GM13976 (cell line): ENCODE data around the gene NDUFAF4.

Source experiments
- DNase-seq: peaks from one replicate; pipeline ENCODE4 v3.0.0; 2012; ENCODE audit warnings: low spot score
- in situ Hi-C: fragments of 300-500 bp; cut with MboI; formaldehyde crosslinking; loops from one replicate; pipeline ENCODE4 v1.12.0; 2022; ENCODE audit warnings: low sequenced_read_pairs, mixed read lengths, inconsistent platforms; ENCODE audit not compliant: unreplicated experiment
- TF ChIP-seq, protein P1 (sequence below): IDR thresholded peaks from 2 replicates; pipeline ENCODE4 v1.5.1; 2012; ENCODE audit warnings: borderline replicate concordance, mild to moderate bottlenecking; ENCODE audit not compliant: insufficient read depth; ENCODE audit errors: extremely low read depth, missing control alignments, control extremely low read depth

Gene NDUFAF4

DNA sequence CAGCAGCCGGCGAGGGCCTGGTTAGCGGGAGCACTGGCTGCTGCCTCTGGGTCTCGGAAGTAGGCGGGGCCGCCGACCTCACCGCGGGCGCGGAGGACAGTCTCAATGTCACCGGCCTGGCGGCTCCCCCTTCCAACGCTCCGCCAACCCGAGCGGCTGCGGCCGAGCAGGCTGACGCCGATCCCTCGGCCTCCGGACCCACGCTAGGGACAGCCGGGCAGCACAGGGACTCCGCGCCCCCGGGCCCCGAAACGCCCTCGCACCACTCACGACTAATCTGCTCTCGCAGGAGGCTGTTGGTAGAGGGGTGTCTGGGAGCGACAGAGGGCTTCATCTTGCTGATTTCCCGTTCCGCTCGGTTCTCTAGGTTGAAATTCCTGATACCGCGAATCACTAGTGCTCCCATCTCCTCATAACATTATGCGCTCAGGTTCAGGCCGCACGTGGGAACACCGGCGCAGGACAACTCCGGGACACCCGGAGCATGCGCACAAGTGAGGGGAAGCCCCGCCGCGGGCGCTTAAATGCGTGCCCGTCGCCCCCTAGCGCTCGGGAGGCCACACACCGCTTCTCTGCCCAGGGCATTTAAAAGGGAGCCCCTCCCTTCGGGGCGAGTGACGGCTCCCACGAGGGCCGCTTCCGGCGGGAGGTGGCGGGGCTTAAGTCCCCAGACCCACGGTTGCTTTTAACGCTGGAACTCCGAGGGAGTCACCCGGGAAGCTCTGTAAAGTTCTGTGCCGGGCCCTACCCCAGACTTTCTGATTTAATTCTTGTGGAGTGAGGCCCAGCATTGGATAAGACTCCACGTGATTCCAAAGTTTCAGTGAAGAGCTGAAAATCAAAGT lies at the start of gene NDUFAF4:
Gene NDUFAF4, minus strand, starts transcription at position 496 of the 845 bp plus-strand sequence. Its CDS starts 90 bp downstream, at position 406.
- DNase-seq = peak; percentile 94
- in situ Hi-C loops = loop anchor here (25.0 kb wide), 1 partner anchor 260 kb away; no protein-coding TSS in a partner anchor

DNA sequence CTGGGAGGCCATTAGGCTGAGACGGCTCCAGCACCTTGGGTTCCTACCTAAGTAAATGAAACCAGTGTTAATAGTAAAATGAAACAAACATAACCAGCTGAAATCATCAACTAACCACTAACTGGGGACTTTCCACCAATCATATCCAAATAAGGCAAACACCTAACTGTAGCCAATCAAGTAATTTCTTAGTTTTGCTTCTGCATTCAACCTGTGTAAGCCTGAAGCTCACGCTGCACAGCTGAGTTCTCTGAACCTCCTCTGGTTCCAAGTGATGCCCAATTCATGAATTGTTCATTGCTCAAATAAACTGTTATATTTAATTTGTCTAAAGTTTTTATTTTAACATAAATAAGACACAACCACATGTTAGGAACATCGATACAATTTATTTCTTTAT lies 49.4 kb upstream of the NDUFAF4 start:
- DNase-seq = peak; percentile 25
- TF ChIP-seq, protein P1, sequence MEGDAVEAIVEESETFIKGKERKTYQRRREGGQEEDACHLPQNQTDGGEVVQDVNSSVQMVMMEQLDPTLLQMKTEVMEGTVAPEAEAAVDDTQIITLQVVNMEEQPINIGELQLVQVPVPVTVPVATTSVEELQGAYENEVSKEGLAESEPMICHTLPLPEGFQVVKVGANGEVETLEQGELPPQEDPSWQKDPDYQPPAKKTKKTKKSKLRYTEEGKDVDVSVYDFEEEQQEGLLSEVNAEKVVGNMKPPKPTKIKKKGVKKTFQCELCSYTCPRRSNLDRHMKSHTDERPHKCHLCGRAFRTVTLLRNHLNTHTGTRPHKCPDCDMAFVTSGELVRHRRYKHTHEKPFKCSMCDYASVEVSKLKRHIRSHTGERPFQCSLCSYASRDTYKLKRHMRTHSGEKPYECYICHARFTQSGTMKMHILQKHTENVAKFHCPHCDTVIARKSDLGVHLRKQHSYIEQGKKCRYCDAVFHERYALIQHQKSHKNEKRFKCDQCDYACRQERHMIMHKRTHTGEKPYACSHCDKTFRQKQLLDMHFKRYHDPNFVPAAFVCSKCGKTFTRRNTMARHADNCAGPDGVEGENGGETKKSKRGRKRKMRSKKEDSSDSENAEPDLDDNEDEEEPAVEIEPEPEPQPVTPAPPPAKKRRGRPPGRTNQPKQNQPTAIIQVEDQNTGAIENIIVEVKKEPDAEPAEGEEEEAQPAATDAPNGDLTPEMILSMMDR = no peak
- in situ Hi-C loops = no loop called here

More for the DNA sequence above, at the start of gene NDUFAF4:
- TF ChIP-seq, protein P1 = peak; percentile 85

- in situ Hi-C loops = no loop called here
- TF ChIP-seq, protein P1 = no peak
- no peak for DNase-seq
Measured at GRCh38 chr6:96943555-96944215, 46.0 kb upstream of the NDUFAF4 start.

DNA sequence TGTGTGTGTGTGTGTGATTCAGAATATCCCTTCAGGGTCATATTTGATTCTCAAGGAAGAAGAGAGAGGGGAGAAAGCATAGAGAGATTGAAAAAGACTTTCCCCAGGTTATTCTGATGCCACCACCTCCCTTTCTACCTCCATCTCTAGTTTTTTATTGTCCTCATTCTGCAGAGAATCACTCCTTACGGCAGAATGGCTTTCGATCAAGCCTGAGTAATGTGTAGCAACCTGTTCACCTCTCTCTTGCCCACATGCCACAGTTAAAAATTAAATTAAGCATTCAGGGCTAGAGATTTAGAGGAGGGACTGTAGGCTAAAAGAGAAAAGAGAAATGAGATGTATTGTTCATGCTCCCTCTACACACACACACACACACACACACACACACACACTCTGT lies 45.0 kb upstream of the NDUFAF4 start:
- TF ChIP-seq, protein P1 = no peak
- DNase-seq = no peak
- in situ Hi-C loops = no loop called here

DNA sequence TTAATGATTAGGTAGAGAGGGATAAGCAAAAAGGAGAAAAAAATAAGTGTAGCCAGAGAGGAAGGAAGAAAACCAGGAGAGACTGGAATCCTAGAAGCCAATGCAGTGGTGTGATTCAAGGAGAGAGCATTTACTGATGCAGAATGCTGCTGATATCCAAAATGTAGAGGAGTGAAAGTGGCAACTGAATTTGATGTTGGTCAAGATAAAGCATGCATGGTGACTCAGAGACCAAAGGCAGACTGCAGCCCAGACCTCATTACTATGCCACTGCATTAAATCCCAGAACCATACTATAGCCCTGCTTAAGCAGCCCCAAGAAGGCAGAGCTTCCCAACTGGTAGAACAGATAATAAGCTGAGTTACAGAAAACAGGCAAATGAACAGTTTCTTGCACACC lies 42.6 kb upstream of the NDUFAF4 start:
- DNase-seq = no peak
- in situ Hi-C loops = no loop called here
- TF ChIP-seq, protein P1 = no peak

GRCh38 chr6:96939007-96939805 lies 41.5 kb upstream of the NDUFAF4 start:
- TF ChIP-seq, protein P1 = no peak
- DNase-seq = no peak
- in situ Hi-C loops = no loop called here
